ENCODE measurements around the gene CPNE1. TPM values are rescaled to one million over a fixed set of nuclear protein-coding genes. Genes with fewer than 3 reads are reported as not detected.

The CPNE1 gene
- total RNA-seq, 1 donor from 2014 or later: 109 TPM

DNA sequence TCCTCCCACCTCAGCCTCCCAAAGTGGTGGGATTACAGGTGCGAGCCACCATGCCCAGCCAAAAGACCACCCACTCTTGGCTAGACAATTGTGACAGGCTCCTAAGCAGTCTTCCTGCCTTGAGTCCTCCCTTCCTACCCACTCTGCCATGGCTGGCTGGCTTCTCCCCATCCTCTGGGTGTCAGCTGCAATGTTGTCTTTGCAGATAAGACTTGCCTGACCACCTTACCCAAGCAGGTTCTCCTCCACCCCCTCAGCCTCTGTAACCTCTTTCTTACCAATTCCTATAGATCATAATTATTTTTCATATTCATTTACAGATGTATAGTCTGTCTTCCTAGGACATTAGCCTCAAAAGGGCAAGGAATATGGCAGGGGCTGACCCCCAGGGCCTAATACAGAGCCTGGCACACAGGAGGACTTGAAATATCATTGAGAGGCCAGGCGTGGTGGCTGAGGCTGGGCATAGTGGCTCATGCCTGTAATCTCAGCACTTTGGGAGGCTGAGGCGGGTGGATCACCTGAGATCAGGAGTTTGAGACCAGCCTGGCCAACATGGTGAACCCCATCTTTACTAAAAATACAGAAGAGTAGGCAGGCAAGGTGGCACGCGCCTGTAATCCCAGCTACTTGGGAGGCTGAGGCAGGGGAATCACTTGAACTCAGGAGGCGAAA lies 77.8 kb downstream of the CPNE1 start:
- H3K4me3 ChIP-seq (ENCODE audit: low read depth, low read length): no peak overlapping the region
- TF ChIP-seq, protein P1, sequence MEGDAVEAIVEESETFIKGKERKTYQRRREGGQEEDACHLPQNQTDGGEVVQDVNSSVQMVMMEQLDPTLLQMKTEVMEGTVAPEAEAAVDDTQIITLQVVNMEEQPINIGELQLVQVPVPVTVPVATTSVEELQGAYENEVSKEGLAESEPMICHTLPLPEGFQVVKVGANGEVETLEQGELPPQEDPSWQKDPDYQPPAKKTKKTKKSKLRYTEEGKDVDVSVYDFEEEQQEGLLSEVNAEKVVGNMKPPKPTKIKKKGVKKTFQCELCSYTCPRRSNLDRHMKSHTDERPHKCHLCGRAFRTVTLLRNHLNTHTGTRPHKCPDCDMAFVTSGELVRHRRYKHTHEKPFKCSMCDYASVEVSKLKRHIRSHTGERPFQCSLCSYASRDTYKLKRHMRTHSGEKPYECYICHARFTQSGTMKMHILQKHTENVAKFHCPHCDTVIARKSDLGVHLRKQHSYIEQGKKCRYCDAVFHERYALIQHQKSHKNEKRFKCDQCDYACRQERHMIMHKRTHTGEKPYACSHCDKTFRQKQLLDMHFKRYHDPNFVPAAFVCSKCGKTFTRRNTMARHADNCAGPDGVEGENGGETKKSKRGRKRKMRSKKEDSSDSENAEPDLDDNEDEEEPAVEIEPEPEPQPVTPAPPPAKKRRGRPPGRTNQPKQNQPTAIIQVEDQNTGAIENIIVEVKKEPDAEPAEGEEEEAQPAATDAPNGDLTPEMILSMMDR (IDR thresholded peaks at IDR 0.05; ENCODE audit: insufficient read depth, low read length, poor library complexity, severe bottlenecking): no peak
- no peak for DNase-seq (ENCODE audit: low read depth)
- no peaks in the 10 kb centered on the region for H3K36me3 ChIP-seq (ENCODE audit: control insufficient read depth, insufficient read depth, low read length)
- H3K27me3 ChIP-seq (ENCODE audit: control insufficient read depth, insufficient read depth, low read length): no peaks in the 10 kb centered on the region

DNA sequence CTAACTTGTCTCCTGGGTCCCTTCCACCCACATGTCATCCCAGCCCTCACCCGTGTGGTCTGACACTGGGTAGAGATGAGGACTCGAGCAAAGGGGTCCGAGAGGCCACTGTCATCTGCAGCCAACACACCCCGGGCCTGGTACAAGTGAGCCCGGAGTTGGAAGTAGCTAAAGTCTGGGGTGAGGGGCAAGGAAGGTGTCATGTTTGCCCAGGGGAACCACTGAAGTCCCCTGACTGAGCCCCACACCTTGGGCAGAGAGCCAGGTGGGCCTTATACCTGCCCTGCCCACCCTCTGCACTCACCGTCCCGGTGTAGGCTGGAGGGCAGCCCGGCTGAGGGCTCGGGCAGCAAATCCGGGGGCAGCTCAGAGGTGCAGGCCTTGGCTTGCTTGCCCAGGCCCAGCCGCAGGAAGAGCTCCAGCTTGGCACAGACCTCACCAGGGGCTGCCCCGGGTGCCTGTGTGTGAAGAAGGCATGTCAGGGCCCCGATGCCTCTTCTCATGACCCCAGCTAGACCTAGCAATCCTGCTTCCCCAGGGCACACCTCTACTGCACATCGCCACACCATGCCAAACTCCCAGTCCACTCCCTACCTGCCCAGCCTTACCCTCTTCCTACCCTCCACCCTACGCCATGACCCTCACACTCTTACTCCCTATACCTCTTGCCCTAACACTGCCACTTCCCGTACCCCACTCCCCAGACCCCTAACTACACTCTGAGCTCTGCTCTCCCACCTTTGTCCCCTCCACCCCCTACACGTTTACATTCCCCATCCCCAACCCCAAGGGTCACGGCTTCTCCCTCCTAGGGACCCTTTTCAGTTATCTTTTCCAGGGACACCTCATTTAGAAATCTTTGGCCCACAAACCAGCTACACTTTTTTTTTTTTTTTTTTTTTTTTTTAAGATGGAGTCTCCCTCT lies 80.8 kb downstream of the CPNE1 start:
- Histone ChIP-seq H3K27me3 (ENCODE audit: control insufficient read depth, insufficient read depth, low read length) (no peaks in the 10 kb centered on the region), H3K36me3 (ENCODE audit: control insufficient read depth, insufficient read depth, low read length) (no peaks in the 10 kb centered on the region), H3K4me3 (ENCODE audit: low read depth, low read length) (no peak overlapping the region)
- TF ChIP-seq, protein P1 (IDR thresholded peaks at IDR 0.05; ENCODE audit: insufficient read depth, low read length, poor library complexity, severe bottlenecking): no peak
- no peak for DNase-seq (ENCODE audit: low read depth)

DNA sequence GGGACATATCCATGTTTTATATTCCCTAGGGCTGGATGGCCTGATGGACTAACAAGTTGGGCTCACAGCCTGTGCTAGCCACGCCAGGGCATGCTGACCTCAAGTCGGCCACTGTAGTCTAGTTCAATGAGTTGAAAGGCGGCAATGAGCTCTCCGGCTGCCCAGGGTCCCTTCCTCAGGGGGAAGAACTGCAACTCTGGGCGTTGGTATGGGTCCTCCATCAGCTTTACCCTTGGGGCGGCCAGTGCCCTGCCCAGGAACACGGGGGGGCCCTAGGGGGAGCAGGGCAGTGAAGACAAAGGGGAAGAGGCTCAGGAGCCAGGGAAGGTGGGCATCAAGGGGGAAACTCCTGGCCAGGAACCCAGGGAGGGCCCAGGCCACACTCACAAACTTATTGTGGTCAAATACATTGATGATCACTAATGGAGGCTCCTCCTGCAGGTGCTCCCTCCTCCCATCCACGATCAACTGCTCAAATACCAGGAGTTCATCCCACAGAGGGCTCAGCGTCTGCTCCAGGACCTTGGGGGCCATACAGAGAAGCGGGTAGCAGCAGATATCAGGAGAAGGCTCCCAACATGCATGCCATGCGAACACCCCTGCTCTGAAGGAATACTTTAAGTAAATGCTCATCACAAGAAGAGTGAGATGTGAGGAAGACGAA lies 81.8 kb downstream of the CPNE1 start:
- H3K36me3 ChIP-seq (ENCODE audit: control insufficient read depth, insufficient read depth, low read length): no peaks in the 10 kb centered on the region
- no peaks in the 10 kb centered on the region for H3K27me3 ChIP-seq (ENCODE audit: control insufficient read depth, insufficient read depth, low read length)
- TF ChIP-seq, protein P1 (IDR thresholded peaks at IDR 0.05; ENCODE audit: insufficient read depth, low read length, poor library complexity, severe bottlenecking): no peak
- H3K4me3 ChIP-seq (ENCODE audit: low read depth, low read length): no peak overlapping the region
- DNase-seq (ENCODE audit: low read depth): no peak

DNA sequence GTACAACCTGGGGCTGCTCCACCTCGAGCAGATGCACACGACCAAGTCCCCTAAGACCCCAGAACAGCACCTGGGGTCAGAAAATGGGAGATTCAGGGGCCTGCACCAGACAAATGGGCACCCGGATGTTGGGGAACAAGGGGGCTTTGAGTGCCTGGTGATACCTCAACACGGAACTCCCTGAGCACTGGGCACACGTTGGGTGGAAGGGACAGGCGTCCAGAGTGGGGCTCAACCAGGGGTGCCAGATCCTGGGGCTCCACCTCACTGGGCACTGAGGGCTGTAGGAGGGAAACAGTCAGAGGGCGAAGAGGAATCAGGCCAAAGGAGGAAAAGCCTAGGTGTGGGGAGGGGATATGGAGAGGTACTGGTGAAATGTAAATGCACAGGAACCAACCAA lies 82.6 kb downstream of the CPNE1 start:
- TF ChIP-seq, protein P1 (IDR thresholded peaks at IDR 0.05; ENCODE audit: insufficient read depth, low read length, poor library complexity, severe bottlenecking): no peak
- Histone ChIP-seq H3K36me3 (ENCODE audit: control insufficient read depth, insufficient read depth, low read length) (no peaks in the 10 kb centered on the region), H3K27me3 (ENCODE audit: control insufficient read depth, insufficient read depth, low read length) (no peaks in the 10 kb centered on the region), H3K4me3 (ENCODE audit: low read depth, low read length) (no peak overlapping the region)
- no peak for DNase-seq (ENCODE audit: low read depth)

DNA sequence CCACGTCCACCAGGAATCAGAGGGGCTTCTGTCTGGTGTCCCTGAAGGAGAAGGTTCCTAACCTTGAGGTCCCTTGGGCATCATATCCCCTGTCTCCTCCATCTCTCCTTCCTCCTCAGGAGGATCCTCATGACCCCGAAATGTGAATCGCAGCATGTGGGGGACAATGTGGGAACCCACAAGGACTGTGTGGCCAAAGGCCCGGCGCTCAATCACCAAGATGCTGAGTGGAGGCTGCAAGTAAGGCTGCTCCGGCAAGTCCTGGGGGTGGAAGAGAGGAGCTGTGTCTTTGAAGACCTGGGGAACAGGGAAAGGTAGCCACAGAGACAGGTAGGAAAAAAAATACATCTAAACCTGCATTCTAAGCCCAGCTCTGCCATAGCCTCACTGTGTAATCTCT lies 85.5 kb downstream of the CPNE1 start:
- Histone ChIP-seq H3K4me3 (ENCODE audit: low read depth, low read length) (no peak overlapping the region), H3K27me3 (ENCODE audit: control insufficient read depth, insufficient read depth, low read length) (no peaks in the 10 kb centered on the region), H3K36me3 (ENCODE audit: control insufficient read depth, insufficient read depth, low read length) (no peaks in the 10 kb centered on the region)
- DNase-seq (ENCODE audit: low read depth): no peak
- TF ChIP-seq, protein P1 (IDR thresholded peaks at IDR 0.05; ENCODE audit: insufficient read depth, low read length, poor library complexity, severe bottlenecking): no peak

All from kidney epithelial cell (primary cell).